Activated naive CD8-positive, alpha-beta T cell treated with anti-CD3 and anti-CD28 coated beads, Interleukin-2, amount 50 U/mL, for 16 hours (primary cell): ENCODE results near the gene B3GNT8.
"Not testable (repeated sequence)": the region's sequence is repeated elsewhere in the genome, so short reads cannot be mapped to it uniquely, and the experiment has no call there.

ENCODE experiments used
- DNase-seq: peaks from one replicate; pipeline ENCODE4 v3.0.0-alpha.2; 2020; ENCODE audit warnings: low read depth, low spot score

The B3GNT8 gene

GRCh38 chr19:41414461-41414860, 12.7 kb downstream of the B3GNT8 start:
- no peak for DNase-seq

GRCh38 chr19:41413947-41414346, 13.2 kb downstream of the B3GNT8 start:
- DNase-seq = no peak

DNA sequence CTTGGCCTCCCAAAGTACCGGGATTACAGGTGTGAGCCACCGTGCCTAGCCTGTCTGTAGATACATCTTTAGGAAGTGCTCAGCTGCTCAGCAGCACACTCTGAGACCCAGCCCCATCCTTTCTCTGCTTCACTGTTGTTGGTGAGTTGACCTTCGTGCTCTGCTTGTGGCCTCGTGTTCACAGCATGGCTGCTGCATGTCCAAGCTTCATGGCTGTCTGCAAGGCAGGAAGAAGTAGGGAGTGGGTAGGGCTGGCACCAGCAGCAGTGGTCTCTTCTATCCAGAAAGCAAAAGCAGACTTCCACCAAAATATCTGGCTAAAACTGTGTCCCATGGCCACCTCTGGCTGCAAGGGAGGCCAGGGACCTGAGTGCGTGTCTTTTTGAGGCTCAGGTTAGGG, 14.2 kb downstream of the B3GNT8 start:
- no peak for DNase-seq

DNA sequence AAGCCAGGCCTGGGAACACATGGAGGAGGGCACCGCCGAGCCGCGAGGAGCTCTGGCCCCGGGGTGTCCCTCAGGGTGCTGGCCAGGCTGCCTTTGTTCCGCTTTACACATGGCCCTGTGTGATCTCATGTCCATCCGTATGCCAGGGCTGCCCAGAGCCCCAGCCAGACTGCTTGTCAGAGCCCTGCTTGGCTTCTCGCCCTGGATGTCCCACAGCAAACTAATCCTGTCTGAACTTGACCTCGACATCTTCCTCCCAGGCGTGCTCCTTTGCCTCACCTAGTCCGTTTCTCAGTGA, 15.3 kb downstream of the B3GNT8 start:
- no peak for DNase-seq

- DNase-seq = no peak
Observed at GRCh38 chr19:41411100-41411967, 15.8 kb downstream of the B3GNT8 start.

- no peak for DNase-seq
Observed at GRCh38 chr19:41410336-41411054, 16.7 kb downstream of the B3GNT8 start.

DNA sequence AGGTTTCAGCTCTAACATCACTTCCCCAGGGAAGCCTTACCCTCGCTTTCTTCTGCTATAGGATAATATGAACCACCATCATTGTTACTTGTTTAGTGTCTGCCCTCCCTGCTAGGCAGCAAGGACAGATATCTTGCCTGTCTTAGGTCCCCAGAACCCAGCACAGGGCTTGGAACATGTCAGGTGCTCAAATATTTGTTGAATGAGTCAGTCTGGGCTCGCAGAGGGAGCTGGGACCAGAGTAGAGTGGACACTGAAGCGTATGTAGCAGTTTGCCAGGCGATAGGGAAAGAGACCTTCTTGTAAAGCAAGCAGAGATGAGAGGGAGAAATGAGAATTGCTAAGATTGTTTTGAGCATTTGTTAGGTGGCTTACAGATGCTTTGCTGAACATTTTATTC, 17.9 kb downstream of the B3GNT8 start:
- no peak for DNase-seq

GRCh38 chr19:41408846-41409245, 18.3 kb downstream of the B3GNT8 start:
- not testable (repeated sequence) for DNase-seq

GRCh38 chr19:41408256-41408655, 18.9 kb downstream of the B3GNT8 start:
- DNase-seq = no peak

DNA sequence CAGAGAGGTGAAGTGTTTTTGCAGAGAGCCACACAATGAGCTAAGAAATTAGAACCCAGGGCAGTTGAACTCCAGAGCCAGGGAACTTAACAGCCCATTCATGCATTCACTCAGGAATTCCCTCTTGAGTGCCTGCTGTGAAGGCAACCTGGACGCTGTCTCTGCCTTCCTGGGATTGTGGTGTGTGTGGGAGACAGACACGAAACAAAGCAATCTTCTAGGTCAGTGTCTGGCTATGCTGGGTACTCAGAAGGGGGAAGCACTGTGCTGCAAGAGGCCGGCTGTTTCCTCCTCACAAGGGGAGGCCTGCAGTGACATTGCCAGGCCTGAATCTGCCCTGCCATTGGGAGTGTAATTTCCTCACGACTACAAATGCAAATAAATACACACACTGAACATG, 19.9 kb downstream of the B3GNT8 start:
- no peak for DNase-seq

DNA sequence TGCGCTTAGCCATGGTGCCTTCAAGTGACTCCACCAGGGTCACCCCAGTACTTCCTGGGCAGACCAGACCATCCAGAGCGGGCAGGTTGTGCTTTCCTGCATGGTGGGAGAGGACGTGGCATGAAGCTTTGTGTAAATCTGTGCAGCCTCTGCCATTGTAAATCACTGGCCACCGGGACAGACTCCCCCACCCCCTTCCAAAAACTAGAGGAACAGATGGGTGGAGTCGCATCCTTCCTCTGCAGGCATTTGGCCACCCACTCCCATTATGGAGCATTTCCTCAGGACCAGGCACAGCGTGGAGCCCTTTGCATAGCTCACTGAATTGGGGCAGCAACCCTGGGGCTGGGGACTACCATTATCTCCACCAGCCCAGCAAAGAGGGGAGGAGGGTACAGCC, 21.4 kb downstream of the B3GNT8 start:
- no peak for DNase-seq

DNA sequence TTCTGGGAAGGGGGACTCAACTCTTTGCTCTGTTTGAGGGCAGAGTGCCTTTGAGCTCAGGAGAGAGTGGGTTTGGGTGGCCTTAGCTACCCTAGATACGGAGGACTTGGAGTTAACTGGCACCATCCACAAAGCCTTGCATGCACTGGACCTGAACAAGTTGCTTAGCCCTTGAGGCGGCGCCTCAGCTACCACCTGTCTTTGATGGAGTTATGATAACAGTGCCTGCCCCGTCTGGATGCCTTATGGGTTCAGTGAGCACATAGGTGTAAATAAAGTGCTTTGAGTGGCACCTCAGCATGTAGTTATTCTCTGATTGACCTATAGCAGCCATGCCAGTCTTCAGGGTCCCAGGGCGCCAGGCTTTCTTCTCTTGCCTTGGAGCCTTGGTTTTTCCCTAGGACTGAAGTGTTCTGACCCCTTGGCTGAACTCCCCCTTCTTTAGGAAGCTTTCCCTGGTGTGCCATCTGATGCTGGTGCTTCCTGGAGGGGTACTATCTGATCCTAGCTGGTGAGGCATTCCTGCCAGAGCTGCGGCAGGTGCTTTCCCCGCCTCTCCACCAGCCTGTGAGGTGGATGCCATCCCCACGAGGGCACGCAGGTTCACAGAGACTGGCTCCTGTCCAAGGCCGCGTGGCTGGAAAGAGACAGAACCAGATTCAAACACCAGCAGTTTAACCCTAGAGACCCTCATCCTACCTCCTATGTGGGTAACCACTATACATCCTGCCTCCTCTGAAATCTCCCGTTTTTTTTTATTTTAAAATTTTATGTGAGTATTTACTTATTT, 23.8 kb downstream of the B3GNT8 start:
- DNase-seq = no peak

GRCh38 chr19:41402010-41402409, 25.2 kb downstream of the B3GNT8 start:
- no peak for DNase-seq

- no peak for DNase-seq
Observed at GRCh38 chr19:41401483-41401882, 25.7 kb downstream of the B3GNT8 start.

DNA sequence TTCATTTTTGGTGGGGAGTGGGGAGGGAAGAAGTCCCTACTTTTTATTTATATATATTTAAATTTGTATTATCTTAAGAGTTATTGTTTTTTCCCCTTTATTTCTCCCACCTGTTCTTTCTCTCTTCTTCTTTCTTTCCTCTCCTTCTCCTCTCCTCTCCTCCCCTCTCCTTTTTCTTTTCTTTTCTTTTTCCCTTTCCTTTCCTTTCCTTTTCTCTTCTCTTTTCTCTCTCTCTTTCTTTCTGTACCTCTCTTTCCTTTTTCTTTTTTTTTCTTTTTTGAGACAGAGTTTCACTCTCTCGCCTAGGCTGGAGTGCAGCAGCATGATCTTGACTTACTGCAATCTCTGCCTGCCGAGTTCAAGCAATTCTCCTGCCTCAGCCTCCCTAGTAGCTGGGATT, 27.6 kb downstream of the B3GNT8 start:
- no peak for DNase-seq

DNA sequence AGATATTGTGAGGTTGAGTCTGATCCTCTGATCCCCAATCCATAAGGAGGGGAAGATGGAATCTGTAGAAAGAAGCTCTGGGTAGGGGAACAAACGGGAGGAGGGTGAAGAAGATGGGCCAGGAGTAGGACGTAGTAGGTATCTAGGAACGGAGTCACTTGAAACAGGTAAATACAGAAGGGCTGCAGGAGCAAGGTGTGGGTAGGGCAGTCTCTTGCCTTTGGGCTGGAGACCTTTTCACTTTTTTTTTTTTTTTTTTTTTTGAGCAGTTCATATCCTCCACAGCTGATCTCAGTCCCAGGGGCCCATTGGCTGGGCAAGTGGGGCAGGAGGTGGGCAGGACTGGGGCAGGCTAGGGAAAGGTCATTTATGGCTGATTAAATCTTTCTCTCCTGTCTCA, 28.1 kb downstream of the B3GNT8 start:
- DNase-seq = no peak

DNA sequence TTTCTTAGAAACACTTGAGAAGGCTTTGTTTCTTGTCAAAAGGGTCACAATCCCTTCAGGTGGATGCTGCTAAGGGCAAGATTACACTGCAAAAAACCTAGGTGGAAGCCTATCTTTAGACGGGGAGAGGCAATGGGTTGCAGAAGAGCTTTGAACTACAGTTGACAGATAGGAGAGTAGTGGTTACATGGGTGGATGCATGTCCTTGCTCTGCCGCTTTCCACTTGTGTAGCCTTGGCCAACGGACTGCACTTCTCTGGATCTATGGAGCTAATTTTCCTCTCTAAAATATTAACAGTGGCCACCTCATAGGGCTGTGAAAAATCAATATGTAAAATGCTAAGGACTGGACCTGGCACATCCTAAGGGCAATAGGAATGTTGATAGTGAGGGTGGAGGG, 28.6 kb downstream of the B3GNT8 start:
- DNase-seq = no peak

DNA sequence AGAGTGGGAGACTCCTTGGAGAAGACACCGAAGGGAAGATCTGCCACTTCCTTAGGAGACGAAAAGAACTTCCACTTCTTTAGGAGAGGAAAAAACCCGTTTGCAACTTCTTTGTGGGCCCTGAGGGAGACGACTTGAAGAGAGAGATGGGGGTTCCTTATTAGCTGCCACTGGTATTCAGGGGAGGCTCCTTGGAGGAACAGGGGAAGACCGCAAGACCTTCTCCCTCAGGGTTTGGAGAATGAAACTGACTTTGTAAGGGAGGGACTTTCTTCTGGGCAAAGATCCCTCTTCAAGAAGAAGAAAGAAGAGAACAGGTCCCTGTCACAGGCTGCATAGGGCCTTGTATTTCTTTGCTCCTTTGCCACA, 29.1 kb downstream of the B3GNT8 start:
- DNase-seq = no peak

- DNase-seq = peak; percentile 98
Observed at GRCh38 chr19:41397086-41398049, 29.8 kb downstream of the B3GNT8 start, which contains the start of the genes BCKDHA and EXOSC5. BCKDHA (plus strand) TSS chr19:41397818; CDS start chr19:41397828, 10 bp downstream. EXOSC5 (minus strand) TSS chr19:41397359; CDS start chr19:41397328, 31 bp downstream.

- DNase-seq = no peak
Observed at GRCh38 chr19:41395355-41395754, 31.8 kb downstream of the B3GNT8 start.

GRCh38 chr19:41392775-41393174, 34.4 kb downstream of the B3GNT8 start:
- DNase-seq = no peak
